ENCODE data around the gene RSPH4A. TPM values are rescaled to one million over a fixed set of nuclear protein-coding genes. Genes with fewer than 3 reads are reported as not detected.

RSPH4A gene
- total and polyA plus RNA-seq, 2 of the 8 experiments (the other 6 are each of a cell fraction or from before 2014, with no cell fraction given) = 0.38 to 0.52 TPM

DNA sequence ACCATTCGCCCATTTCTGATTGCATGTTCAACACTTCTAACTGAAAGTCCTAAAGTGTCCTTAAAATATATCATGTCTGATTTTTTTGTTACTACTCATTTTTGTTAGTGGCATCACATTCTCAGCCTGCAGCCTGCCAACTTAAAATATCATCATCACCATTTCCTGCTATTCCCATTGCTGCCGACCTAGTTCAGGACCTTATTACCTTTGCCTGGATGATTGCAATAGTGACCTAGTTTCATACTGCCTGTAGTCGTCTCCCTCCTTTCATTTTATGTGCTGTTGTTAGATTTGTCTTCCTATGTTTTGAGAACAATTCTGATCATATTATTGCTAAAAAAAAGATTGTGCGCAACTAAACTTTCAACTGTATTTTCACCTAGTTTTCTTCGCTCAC is 38.8 kb upstream of the RSPH4A start:
- ChIA-PET POLR2A (ENCODE audit: partially characterized antibody) (interaction anchor here (1.5 kb wide), 1 partner anchor 38 kb away, joined by 6 read pairs; the partner anchor contains the start of gene RSPH4A), CTCF (ENCODE audit: partially characterized antibody) (interaction anchor here (1.2 to 2.7 kb wide), 4 partner anchors 14 to 309 kb away, joined by 3 to 8 read pairs (median 4); no protein-coding TSS in a partner anchor)
- H3K4me2 ChIP-seq (ENCODE audit: insufficient read depth in 1 of 2, low read depth in 2 of 2, low read length in 2 of 2) = no peak overlapping the region
- no peak overlapping the region for H3K4me3 ChIP-seq (ENCODE audit: extremely low read depth in 1 of 4, insufficient read depth in 2 of 4, low read depth in 3 of 4, low read length in 4 of 4)
- H2BK5ac ChIP-seq (ENCODE audit: low read depth, low read length) = no peak overlapping the region
- H3K79me2 ChIP-seq (ENCODE audit: control insufficient read depth in 1 of 2, insufficient read depth in 2 of 2, low read length in 2 of 2) = peaks cover 5 to 41% of the 10 kb centered on the region in 2 experiments; a peak in 3 of 4 replicates
- no peak overlapping the region for H2BK20ac ChIP-seq (ENCODE audit: low read length)
- no peaks in the 10 kb centered on the region for H3K27me3 ChIP-seq (replicated peaks in 1 of 4; ENCODE audit: control insufficient read depth in 3 of 4, extremely low read depth in 1 of 4, insufficient read depth in 3 of 4, low read length in 3 of 4)
- no peaks in the 10 kb centered on the region for H3K9me3 ChIP-seq (ENCODE audit: insufficient read depth in 2 of 2, low read depth in 1 of 2, low read length in 1 of 2)
- no peak for FAIRE-seq
- WGBS, 2 experiments (ENCODE audit: extremely low coverage in 1 of 2, insufficient coverage in 1 of 2, insufficient read length in 1 of 2, insufficient replicate concordance in 2 of 2, low coverage in 1 of 2, low lambda C conversion rate in 2 of 2, missing lambda C conversion rate in 1 of 2) = 90% methylated on average over 5 of the region's 5 CpGs; no CpG with 5 or more reads in 1 of the 2 experiments
- H3K14ac ChIP-seq (ENCODE audit: insufficient read length) = no peak overlapping the region
- H2AK5ac ChIP-seq (ENCODE audit: low read depth, low read length) = no peak overlapping the region
- H2BK12ac ChIP-seq (ENCODE audit: low read depth, low read length) = no peak overlapping the region
- H3K36me3 ChIP-seq (ENCODE audit: control insufficient read depth in 2 of 4, insufficient read depth in 4 of 4, low read length in 3 of 4) = peaks cover 0 to 8% (median 0%) of the 10 kb centered on the region in 4 experiments; a peak in 2 of 8 replicates
- H3K23me2 ChIP-seq (ENCODE audit: low read depth, low read length) = no peaks in the 10 kb centered on the region
- no peak overlapping the region for H3K18ac ChIP-seq (ENCODE audit: extremely low read depth, low read length)
- H3K56ac ChIP-seq (replicated peaks; ENCODE audit: insufficient read length, low read depth, low read length) = no peak overlapping the region
- H4K20me1 ChIP-seq (replicated peaks in 1 of 2; ENCODE audit: control insufficient read depth in 1 of 2, insufficient read depth in 2 of 2, low read length in 2 of 2) = peaks cover 0 to 4% of the 10 kb centered on the region in 2 experiments
- H3K4me1 ChIP-seq (replicated peaks in 1 of 4; ENCODE audit: control insufficient read depth in 3 of 4, insufficient read depth in 4 of 4, low read length in 3 of 4) = peaks cover 0 to 3% (median 1%) of the 10 kb centered on the region in 4 experiments; a peak in 3 of 7 replicates
- no peak overlapping the region for H3K23ac ChIP-seq (ENCODE audit: insufficient read length)
- no peak overlapping the region for H4K8ac ChIP-seq (ENCODE audit: extremely low read depth, insufficient read depth, low read length)
- no peak overlapping the region for H4K91ac ChIP-seq (replicated peaks; ENCODE audit: insufficient read length, low read length)
- no peak overlapping the region for H3K4ac ChIP-seq (replicated peaks; ENCODE audit: insufficient read length, low read depth, low read length)
- no peak overlapping the region for H3K9ac ChIP-seq (replicated peaks in 1 of 4; ENCODE audit: extremely low read depth in 1 of 4, low read depth in 3 of 4, low read length in 3 of 4)
- H4K5ac ChIP-seq (ENCODE audit: insufficient read length, low read depth, low read length) = no peak overlapping the region
- no peak overlapping the region for H2BK120ac ChIP-seq (replicated peaks; ENCODE audit: low read depth, low read length)
- no peak for DNase-seq (ENCODE audit: low read depth in 1 of 2, low spot score in 2 of 2)
- no peak overlapping the region for H3K27ac ChIP-seq (ENCODE audit: low read depth, low read length)
- peaks cover 2% of the 10 kb centered on the region for H3K79me1 ChIP-seq (ENCODE audit: low read depth, low read length)
- H2BK15ac ChIP-seq (ENCODE audit: low read length) = no peak overlapping the region
- no peak overlapping the region for H2AFZ ChIP-seq (ENCODE audit: low read length)
- TF ChIP-seq CTBP2 (IDR thresholded peaks at IDR 0.05; ENCODE audit: borderline replicate concordance, insufficient read depth, insufficient read length, low read length) = no peak
- TF ChIP-seq EGR1 (IDR thresholded peaks at IDR 0.05; ENCODE audit: borderline replicate concordance, low read depth, low read length) = no peak
- no peak for TF ChIP-seq SIX5 (IDR thresholded peaks at IDR 0.05; ENCODE audit: low read depth, low read length)
- no peak for TF ChIP-seq YY1 (IDR thresholded peaks at IDR 0.05; ENCODE audit: low read depth, low read length)
- TF ChIP-seq JUND (IDR thresholded peaks at IDR 0.05; ENCODE audit: low read length) = no peak
- no peak for TF ChIP-seq KDM4A (IDR thresholded peaks at IDR 0.05; ENCODE audit: low read depth, low read length, severe bottlenecking)
- TF ChIP-seq BCL11A (IDR thresholded peaks at IDR 0.05; ENCODE audit: low read depth in 2 of 2, low read length in 2 of 2) = no peak
- no peak for TF ChIP-seq SP4 (IDR thresholded peaks at IDR 0.05; ENCODE audit: low read length)
- TF ChIP-seq KDM1A (IDR thresholded peaks at IDR 0.05; ENCODE audit: borderline replicate concordance, low read length) = no peak

Measured in H1 (cell line).